Heart left ventricle (tissue), 16 donors: Measurements from ENCODE around the gene PDGFRB. TPM values are rescaled to one million over a fixed set of nuclear protein-coding genes. Genes with fewer than 3 reads are reported as not detected.

ENCODE experiments used
- ATAC-seq, 4 donors: fragments of 200-7000 bp; cut with Tn5 transposase; one replicate each; pipeline ENCODE4 v1.9.1; 2020 to 2022; ENCODE audit warnings: moderate library complexity in 4 of 4, mild to moderate bottlenecking in 3 of 4, moderate number of reproducible peaks in 1 of 4
- DNase-seq, 5 donors: peaks; one replicate each; pipeline ENCODE4 v3.0.0-alpha.2; 2020
- H3K27ac ChIP-seq, 12 donors: fragments of 200-600 bp; sonication (generic) in 4 of 12; one replicate each; pipeline versions ENCODE4 v1.5.0 to v1.8.0; 2016 to 2022; ENCODE audit warnings: mild to moderate bottlenecking in 2 of 12
- H3K27me3 ChIP-seq, 9 donors: fragments of 200-600 bp; sonication (generic) in 2 of 9; one replicate each; pipeline versions ENCODE4 v1.5.1 to v1.8.0; 2016 to 2022; ENCODE audit warnings: mild to moderate bottlenecking in 3 of 9
- H3K36me3 ChIP-seq, 9 donors: fragments of 200-600 bp; sonication (generic) in 2 of 9; one replicate each; pipeline versions ENCODE4 v1.5.0 to v1.8.0; 2018 to 2022; ENCODE audit warnings: mild to moderate bottlenecking in 2 of 9
- H3K4me1 ChIP-seq, 12 donors: fragments of 200-600 bp; sonication (generic) in 4 of 12; one replicate each; pipeline versions ENCODE4 v1.5.0 to v1.8.0; 2016 to 2022; ENCODE audit warnings: mild to moderate bottlenecking in 3 of 12
- H3K4me3 ChIP-seq, 12 donors: fragments of 200-600 bp; sonication (generic) in 4 of 12; one replicate each; pipeline versions ENCODE4 v1.5.0 to v1.8.0; 2017 to 2022; ENCODE audit warnings: mild to moderate bottlenecking in 9 of 12, moderate library complexity in 4 of 12
- H3K9me3 ChIP-seq, 12 donors: fragments of 200-600 bp; sonication (generic) in 4 of 12; one replicate each; pipeline versions ENCODE4 v1.5.0 to v1.8.0; 2016 to 2022; ENCODE audit warnings: mild to moderate bottlenecking in 1 of 12
- CTCF ChIP-seq, 12 donors: fragments of 200-600 bp; sonication (generic) in 4 of 12; IDR thresholded peaks; one replicate each; pipeline versions ENCODE4 v1.5.0 to v1.8.0; 2018 to 2022; ENCODE audit warnings: antibody characterized with exemption in 12 of 12, mild to moderate bottlenecking in 5 of 12
- POLR2A ChIP-seq, 2 donors: fragments of 450-650 bp; IDR thresholded peaks; one replicate each; pipeline ENCODE4 v1.6.1; 2017; ENCODE audit warnings: antibody characterized with exemption in 2 of 2, mild to moderate bottlenecking in 2 of 2, moderate library complexity in 2 of 2
- WGBS, 4 donors: extraction: QIAGEN DNeasy Blood & Tissue Kit in 2 of 4; methylation state at CpG; one replicate each; pipeline versions ENCODE4 v1.1.5 to v1.1.7; 2013 to 2018; 5-methylcytosine and 5-hydroxymethylcytosine counted together
- intact Hi-C, 10 donors: fragments of 100-400 bp; cut with DNase I; formaldehyde crosslinking; loops; one replicate each; pipeline versions ENCODE4 v1.11.1 to v1.14.2; 2022
- polyA plus RNA-seq, 2 donors: library from polyadenylated mRNA; stranded (reverse); fragments of 200-250 nt; gene quantifications; one replicate each; pipeline ENCODE4 v1.2.3, GENCODE V29; 2013
- total RNA-seq, 9 donors: library from RNA; depleted of rRNA in 2 of 9; stranded (reverse); fragments of >200 nt in 2 of 9; fragmentation: NEBNext Ultra II Directional in 3 of 9; extraction: Animal tissue kit (Norgen Biotek cat#: 25700) in 3 of 9; gene quantifications; one replicate each; pipeline versions ENCODE4 v1.1.0 to v1.2.4, GENCODE V29; 2016 to 2023
- donor health status: ischemic (EF 13 %, LVEDD 7.1; RV severe dilation, severe dysfunction).
- donor health status: healthy with polysubstance abuse.
- donor health status: DM: no; HTN: yes; CAD: no.
- donor health status: DM: no; HTN: no; CAD: no.
- donor health status: ischemic (EF 25% LVEDD 6.9; RV normal size, moderate dysfunction).
- donor health status: ischemic (EF 25% LVEDD 5.7; RV mildly dilated, moderate dysfunction).
- donor health status: healthy.
- donor health status: DM: yes; HTN: yes; CAD: no.
- donor health status: ischemic (EF 35%, LVEDD 5.7; RV mildly dilated, moderate dysfunction).
- donor health status: nonischemic (EF 11% LVEDD 7.7; RV severe dilation, severe dysfunction).
- donor health status: DM: yes; HTN: yes; CAD: no.
- donor health status: PGD.
- donor health status: ischemic (EF 29% LVEDD 5.4; RV normal size, mild dysfunction).
- donor health status: nonischemic (EF 23%, LVEDD 6.1; RV moderate dilation, normal function).

Gene PDGFRB
- total and polyA plus RNA-seq, 11 donors: 27.6 to 112 (median 45.6) TPM

DNA sequence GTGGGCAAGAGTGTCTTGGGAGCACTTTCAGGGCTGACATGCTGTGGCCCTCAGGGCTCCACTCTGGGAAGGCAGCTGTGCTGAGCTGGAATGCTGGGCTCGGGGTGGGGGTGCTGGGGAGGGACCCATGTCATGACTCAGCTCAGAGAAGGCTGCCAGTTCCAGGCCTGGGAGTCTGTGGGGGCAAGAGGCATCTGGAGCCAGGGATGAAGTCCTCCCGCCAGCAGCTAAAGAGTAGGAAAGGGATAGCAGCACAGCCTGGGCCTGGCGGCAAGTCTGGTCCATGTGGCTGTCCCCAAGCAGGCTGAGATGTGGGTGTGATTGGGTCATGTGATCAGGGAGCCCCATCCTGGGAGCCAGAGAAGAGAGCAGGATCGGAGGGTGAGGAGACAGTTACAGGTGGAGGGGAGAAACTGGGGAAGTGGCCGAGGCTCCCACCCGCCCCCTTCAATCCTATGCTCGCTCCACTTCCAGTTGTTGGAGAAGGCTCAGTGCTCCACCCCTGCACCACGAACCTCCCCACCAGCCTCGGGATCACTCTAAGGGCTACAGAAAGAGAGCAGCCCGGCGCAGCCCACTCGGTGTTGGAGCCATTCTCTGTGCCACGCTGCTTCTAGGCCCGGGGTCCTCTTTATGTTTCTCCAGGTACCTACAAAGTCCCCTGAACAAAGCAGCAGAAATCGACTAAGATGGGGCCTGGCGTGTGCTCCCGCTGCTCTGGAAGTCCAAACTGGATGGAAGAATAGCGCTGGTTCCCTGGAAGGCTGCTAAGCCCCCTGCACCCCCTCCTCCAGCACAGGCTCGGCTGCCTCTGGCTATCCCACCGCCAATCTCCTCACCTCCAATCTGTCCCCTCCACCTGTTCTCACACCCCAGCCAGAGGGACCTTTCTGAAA, 12.0 kb downstream of the PDGFRB start:
- intact Hi-C loops: no loop called here
- Histone ChIP-seq H3K27ac (peak overlapping the region; percentile 74 to 96 (median 86)), H3K36me3 (peaks cover 0 to 12% (median 0%) of the 10 kb centered on the region in 9 donors), H3K9me3 (no peaks in the 10 kb centered on the region), H3K4me3 (peak overlapping the region in 9 of 12 donors; percentile 5 to 39 (median 21)), H3K4me1 (peaks cover 0 to 91% (median 65%) of the 10 kb centered on the region in 12 donors), H3K27me3 (no peaks in the 10 kb centered on the region)
- no peak for TF ChIP-seq POLR2A (IDR thresholded peaks at IDR 0.05)
- no peak for TF ChIP-seq CTCF (IDR thresholded peaks at IDR 0.05)
- ATAC-seq (peak; percentile 46 to 79 (median 65)), DNase-seq (peak; percentile 73 to 87 (median 83))
- WGBS, 4 donors: 58 to 79% (median 69%) methylated on average over 20 of the region's 20 CpGs

DNA sequence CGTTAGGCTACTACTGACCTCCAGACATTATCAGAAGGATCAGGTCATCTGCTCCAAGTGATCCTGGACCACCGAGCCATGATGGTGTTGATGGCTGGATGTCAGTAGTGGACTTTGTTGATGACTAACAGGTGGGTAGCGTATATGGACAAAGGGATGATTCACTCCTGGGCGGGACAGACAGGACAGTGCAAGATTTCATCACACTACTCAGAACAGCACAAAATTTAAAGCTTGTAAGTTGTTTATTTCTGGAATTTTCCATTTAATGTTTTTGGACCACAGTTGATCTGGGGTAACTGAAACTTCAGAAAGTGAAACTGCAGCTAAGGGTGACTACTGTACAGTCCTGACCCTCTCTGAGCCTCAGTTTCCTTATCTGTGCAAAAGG, 12.7 kb downstream of the PDGFRB start:
- H3K4me1 ChIP-seq: peaks cover 2 to 91% (median 71%) of the 10 kb centered on the region in 12 donors
- peak overlapping the region in 3 of 12 donors; percentile 15 to 37 (median 21) for H3K4me3 ChIP-seq

DNA sequence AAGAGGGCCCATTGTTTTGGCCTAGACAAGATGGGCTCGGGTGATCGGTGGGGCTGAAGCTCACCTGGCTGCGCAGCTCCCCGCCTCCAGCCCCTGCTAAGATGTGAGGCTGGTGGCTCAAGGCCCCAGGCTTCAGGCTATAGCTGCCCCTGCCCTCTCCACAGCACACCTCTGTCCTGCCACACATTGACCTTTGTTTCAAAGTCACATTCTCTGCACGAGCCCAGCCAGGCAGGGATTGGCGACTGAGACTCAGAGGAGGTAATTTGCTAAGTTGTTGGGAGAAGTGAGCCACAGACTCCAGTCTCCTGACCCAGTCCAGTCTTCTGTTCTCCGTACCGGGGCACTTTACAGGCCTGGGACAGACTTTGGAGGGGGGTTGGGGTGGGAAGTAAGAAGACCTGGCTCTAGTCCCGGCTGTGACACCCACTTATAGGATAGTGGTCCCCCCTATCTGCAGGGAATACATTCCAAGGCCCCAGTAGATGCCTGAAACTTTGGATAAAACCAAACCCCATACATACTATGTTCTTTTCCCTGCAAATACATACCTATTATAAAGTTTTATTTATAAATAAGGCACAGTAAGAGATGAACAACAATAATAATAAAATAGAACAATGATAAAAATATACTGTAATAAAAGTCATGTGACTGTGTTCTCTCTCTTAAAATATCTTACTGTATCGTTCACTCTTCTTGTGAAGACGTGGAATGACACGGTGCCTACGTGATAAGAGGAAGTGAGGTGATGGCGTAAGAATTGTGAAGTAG, 13.3 kb downstream of the PDGFRB start:
- Histone ChIP-seq H3K27ac (peak overlapping the region; percentile 74 to 96 (median 86)), H3K36me3 (peaks cover 0 to 12% (median 0%) of the 10 kb centered on the region in 9 donors), H3K4me3 (no peak overlapping the region), H3K9me3 (no peaks in the 10 kb centered on the region), H3K4me1 (peaks cover 2 to 96% (median 76%) of the 10 kb centered on the region in 12 donors), H3K27me3 (no peaks in the 10 kb centered on the region)
- no peak for ATAC-seq
- intact Hi-C loops: no loop called here
- TF ChIP-seq POLR2A (IDR thresholded peaks at IDR 0.05) (no peak), CTCF (IDR thresholded peaks at IDR 0.05) (no peak)
- WGBS, 4 donors: 63 to 66% (median 65%) methylated on average over 14 of the region's 14 CpGs
- DNase-seq: no peak

More for the DNA sequence above, 12.7 kb downstream of the PDGFRB start:
- no peak for TF ChIP-seq CTCF (IDR thresholded peaks at IDR 0.05)
- H3K27ac ChIP-seq: peak overlapping the region; percentile 74 to 96 (median 86)
- 62 to 75% (median 69%) methylated on average over 4 of the region's 4 CpGs for WGBS, 4 donors
- ATAC-seq (peak; percentile 1 to 59 (median 22)), DNase-seq (peak in 1 of 5 donors; percentile 59)
- no peaks in the 10 kb centered on the region for H3K9me3 ChIP-seq
- H3K36me3 ChIP-seq: peaks cover 0 to 12% (median 0%) of the 10 kb centered on the region in 9 donors
- H3K27me3 ChIP-seq: no peaks in the 10 kb centered on the region
- intact Hi-C loops: no loop called here
